ENCODE measurements around the gene MYCBPAP.

Gene MYCBPAP

DNA sequence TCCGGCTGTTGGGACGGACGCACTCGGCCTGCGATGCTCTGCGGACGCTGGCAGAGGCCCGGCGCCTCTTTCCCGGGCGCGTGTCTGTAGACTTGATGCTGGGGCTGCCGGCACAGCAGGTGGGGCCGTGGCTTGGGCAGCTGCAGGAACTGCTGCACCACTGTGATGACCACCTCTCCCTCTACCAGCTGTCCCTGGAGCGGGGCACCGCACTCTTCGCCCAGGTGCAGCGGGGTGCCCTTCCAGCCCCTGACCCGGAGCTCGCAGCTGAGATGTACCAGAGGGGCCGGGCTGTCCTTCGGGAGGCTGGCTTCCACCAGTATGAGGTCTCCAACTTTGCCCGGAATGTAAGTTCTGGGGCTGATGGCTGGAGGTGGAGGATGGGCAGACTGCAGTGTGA is 26.1 kb upstream of the MYCBPAP start:
- Histone ChIP-seq H3K36me3 (replicated peaks) (peaks cover 20% of the 10 kb centered on the region), H3K27me3 (replicated peaks) (no peaks in the 10 kb centered on the region), H3K4me3 (ENCODE audit: low read depth, low read length) (no peak overlapping the region), H3K27ac (no peak overlapping the region)
- in situ Hi-C loops (cut with HindIII; ENCODE audit: low pct_ligation_motif_present, low sequenced_read_pairs), result no loop called here
- TF ChIP-seq, protein P1, sequence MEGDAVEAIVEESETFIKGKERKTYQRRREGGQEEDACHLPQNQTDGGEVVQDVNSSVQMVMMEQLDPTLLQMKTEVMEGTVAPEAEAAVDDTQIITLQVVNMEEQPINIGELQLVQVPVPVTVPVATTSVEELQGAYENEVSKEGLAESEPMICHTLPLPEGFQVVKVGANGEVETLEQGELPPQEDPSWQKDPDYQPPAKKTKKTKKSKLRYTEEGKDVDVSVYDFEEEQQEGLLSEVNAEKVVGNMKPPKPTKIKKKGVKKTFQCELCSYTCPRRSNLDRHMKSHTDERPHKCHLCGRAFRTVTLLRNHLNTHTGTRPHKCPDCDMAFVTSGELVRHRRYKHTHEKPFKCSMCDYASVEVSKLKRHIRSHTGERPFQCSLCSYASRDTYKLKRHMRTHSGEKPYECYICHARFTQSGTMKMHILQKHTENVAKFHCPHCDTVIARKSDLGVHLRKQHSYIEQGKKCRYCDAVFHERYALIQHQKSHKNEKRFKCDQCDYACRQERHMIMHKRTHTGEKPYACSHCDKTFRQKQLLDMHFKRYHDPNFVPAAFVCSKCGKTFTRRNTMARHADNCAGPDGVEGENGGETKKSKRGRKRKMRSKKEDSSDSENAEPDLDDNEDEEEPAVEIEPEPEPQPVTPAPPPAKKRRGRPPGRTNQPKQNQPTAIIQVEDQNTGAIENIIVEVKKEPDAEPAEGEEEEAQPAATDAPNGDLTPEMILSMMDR (IDR thresholded peaks at IDR 0.05; ENCODE audit: low read depth, low read length, missing control alignments), result no peak
- no peak for DNase-seq

GRCh38 chr17:50482516-50482915 is 25.7 kb upstream of the MYCBPAP start:
- Histone ChIP-seq H3K27ac (peak overlapping the region; percentile 66), H3K4me3 (ENCODE audit: low read depth, low read length) (no peak overlapping the region), H3K27me3 (replicated peaks) (no peaks in the 10 kb centered on the region), H3K36me3 (replicated peaks) (peaks cover 20% of the 10 kb centered on the region)
- in situ Hi-C loops (cut with HindIII; ENCODE audit: low pct_ligation_motif_present, low sequenced_read_pairs), result no loop called here
- DNase-seq, result peak; percentile 95
- TF ChIP-seq, protein P1 (IDR thresholded peaks at IDR 0.05; ENCODE audit: low read depth, low read length, missing control alignments), result peak; percentile 93

- no peak overlapping the region for H3K4me3 ChIP-seq (ENCODE audit: low read depth, low read length)
- peaks cover 20% of the 10 kb centered on the region for H3K36me3 ChIP-seq (replicated peaks)
- no peaks in the 10 kb centered on the region for H3K27me3 ChIP-seq (replicated peaks)
- TF ChIP-seq, protein P1 (IDR thresholded peaks at IDR 0.05; ENCODE audit: low read depth, low read length, missing control alignments), result no peak
- in situ Hi-C loops (cut with HindIII; ENCODE audit: low pct_ligation_motif_present, low sequenced_read_pairs), result no loop called here
- DNase-seq, result no peak
- H3K27ac ChIP-seq, result no peak overlapping the region
Measured at GRCh38 chr17:50483266-50483665, 25.0 kb upstream of the MYCBPAP start.

DNA sequence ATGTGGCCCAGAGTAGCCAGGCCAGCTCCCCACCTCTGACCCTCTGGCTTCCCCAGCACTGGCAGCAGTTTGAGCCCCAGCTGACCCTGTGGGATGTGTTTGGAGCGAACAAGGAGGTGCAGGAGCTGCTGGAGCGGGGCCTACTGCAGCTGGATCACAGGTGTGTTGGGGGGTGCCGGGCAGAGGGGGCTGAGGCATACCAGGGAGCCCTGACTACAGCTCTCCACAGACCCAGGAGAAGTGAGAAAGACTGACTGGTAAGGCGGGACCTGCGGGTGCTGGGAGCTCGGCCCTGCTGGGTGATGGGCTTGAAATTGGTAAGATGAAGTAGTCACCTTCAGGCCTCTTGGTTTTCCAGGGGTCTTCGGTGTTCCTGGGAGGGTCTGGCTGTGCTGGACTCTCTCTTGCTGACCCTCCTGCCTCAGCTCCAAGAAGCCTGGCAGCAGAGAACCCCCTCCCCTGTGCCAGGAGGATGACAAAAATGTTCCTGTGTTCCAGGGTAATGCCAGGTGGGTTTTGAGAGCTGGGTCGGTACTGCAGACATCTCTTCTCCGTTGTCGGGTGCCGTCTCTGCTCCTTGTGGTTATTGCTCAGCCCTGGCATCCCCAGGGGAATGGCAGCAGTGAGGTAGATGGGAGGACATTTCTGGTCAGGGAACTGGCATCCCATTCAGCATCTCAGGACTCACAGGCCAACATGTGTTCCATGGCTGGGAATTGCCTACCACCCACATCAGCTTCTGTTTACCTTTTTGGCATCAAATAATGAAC is 23.7 kb upstream of the MYCBPAP start:
- Histone ChIP-seq H3K27me3 (replicated peaks) (no peaks in the 10 kb centered on the region), H3K27ac (no peak overlapping the region), H3K36me3 (replicated peaks) (peaks cover 20% of the 10 kb centered on the region), H3K4me3 (ENCODE audit: low read depth, low read length) (no peak overlapping the region)
- in situ Hi-C loops (cut with HindIII; ENCODE audit: low pct_ligation_motif_present, low sequenced_read_pairs), result no loop called here
- DNase-seq, result no peak
- TF ChIP-seq, protein P1 (IDR thresholded peaks at IDR 0.05; ENCODE audit: low read depth, low read length, missing control alignments), result no peak

GRCh38 chr17:50487213-50488096 is 20.8 kb upstream of the MYCBPAP start:
- DNase-seq, result no peak
- TF ChIP-seq, protein P1 (IDR thresholded peaks at IDR 0.05; ENCODE audit: low read depth, low read length, missing control alignments), result no peak
- H3K4me3 ChIP-seq (ENCODE audit: low read depth, low read length), result no peak overlapping the region
- no peaks in the 10 kb centered on the region for H3K27me3 ChIP-seq (replicated peaks)
- H3K36me3 ChIP-seq (replicated peaks), result peaks cover 18% of the 10 kb centered on the region
- in situ Hi-C loops (cut with HindIII; ENCODE audit: low pct_ligation_motif_present, low sequenced_read_pairs), result no loop called here
- no peak overlapping the region for H3K27ac ChIP-seq
